Effector memory CD8-positive, alpha-beta T cell (primary cell): ENCODE results near the gene BRD7.

ENCODE experiments used
- ATAC-seq: fragments of 150-1000 bp; cut with Tn5 transposase; replicated peaks from 2 replicates; pipeline ENCODE4 v1.10.0; 2021; ENCODE audit warnings: mild to moderate bottlenecking, moderate library complexity
- DNase-seq, 3 experiments: peaks; one replicate each; pipeline ENCODE4 v3.0.0; 2021
- H3K27ac Mint-ChIP-seq, 2 donors: one replicate each; pipeline ENCODE4 v1.8.0; 2022; ENCODE audit warnings: mild to moderate bottlenecking in 2 of 2, mixed read lengths in 2 of 2, moderate library complexity in 2 of 2
- H3K27me3 Mint-ChIP-seq, 2 donors: one replicate each; pipeline ENCODE4 v1.8.0; 2022; ENCODE audit warnings: mixed read lengths in 2 of 2
- H3K36me3 Mint-ChIP-seq: one replicate; pipeline ENCODE4 v1.8.0; 2022; ENCODE audit warnings: mild to moderate bottlenecking, moderate library complexity, mixed read lengths; ENCODE audit not compliant: insufficient read depth
- H3K4me1 Mint-ChIP-seq, 2 donors: one replicate each; pipeline ENCODE4 v1.8.0; 2022; ENCODE audit warnings: low read depth in 2 of 2, mixed read lengths in 2 of 2
- H3K4me3 Mint-ChIP-seq, 2 donors: one replicate each; pipeline ENCODE4 v1.8.0; 2022; ENCODE audit warnings: mild to moderate bottlenecking in 2 of 2, mixed read lengths in 2 of 2, moderate library complexity in 2 of 2
- H3K9me3 Mint-ChIP-seq, 2 donors: one replicate each; pipeline ENCODE4 v1.8.0; 2022; ENCODE audit warnings: mixed read lengths in 2 of 2

Gene BRD7

DNA sequence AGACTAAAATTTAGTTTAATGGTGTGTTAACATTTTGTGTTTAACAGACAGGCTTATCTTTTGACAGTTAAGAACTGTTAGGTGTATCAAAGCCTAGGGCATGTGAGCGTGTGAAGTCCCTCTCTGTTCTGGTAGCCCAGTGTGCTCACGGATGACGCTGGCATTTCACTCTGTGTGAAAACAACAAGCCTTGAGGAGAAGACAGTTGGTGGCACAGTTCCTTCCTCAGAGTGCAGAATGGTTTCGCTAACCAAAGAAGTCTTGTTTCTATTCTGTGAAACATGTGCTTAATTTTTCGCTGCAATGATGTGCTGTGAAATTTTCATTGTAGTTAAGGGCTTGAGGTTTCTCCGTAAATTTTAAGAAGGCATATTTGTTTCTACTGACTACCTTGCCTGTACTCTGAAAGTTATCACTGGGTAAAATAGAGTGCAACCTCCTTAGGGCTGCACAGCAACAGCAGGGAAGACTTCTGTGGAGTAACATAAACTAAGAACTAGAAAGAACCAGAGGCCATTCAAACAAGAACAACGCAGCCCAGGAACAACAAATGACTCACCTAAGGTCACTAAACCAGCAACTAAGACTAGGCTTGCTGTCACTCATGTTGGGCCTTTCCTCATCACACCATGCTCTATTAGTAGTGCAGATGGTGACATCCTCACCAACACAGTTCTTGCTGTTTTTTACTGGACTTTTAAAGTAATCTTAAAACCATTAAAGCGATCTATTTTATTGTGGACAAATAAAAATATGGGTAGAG lies 33.4 kb downstream of the BRD7 start:
- H3K4me1 Mint-ChIP-seq: peaks cover 16 to 39% of the 10 kb centered on the region in 2 donors

DNA sequence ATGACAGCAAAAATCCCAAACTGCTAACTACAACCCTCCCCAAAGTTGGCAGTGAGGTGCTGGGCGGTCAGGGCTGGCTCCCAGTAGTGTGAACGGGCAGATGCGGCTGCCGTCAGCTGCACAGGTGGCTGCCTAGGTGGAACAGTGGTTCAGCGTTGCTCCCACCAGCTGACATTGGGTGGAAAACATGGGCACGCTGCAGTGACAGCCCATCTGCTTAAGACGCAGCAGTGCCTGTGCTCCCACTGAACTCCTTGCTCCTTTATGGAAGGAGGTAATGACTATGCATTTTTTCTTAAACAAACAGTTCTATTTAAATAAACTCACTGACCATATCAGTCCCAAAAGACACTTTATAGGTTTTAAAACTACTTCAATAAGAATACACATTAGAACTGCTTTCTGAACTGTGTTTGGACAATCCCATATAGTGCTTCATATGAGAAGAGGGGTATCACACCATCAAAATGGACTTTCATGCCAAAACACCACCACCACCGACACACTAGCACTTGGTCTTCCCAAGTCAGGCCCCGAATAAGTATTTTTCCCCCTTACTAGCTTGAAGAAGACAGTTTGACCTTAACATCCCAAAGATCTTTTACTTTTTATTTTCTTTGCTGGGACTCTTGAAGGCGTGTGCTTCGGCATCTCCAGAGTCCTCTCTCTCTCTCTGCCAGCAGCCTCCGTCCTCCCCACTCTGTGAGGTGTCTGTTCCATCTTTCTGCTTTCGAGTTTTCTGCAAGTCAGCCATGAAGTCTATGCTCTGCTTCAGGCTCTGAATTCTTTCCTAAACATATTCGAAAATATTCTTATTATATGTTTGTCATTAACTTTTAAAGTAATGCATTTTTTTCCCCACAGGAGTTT lies 34.4 kb downstream of the BRD7 start:
- H3K4me3 Mint-ChIP-seq: no peak overlapping the region
- peak overlapping the region; percentile 44 to 73 for H3K27ac Mint-ChIP-seq
- H3K9me3 Mint-ChIP-seq: no peaks in the 10 kb centered on the region
- peaks cover 38% of the 10 kb centered on the region for H3K36me3 Mint-ChIP-seq
- no peaks in the 10 kb centered on the region for H3K27me3 Mint-ChIP-seq
- peaks cover 16 to 39% of the 10 kb centered on the region in 2 donors for H3K4me1 Mint-ChIP-seq
- ATAC-seq (no peak), DNase-seq (no peak)

More for the DNA sequence above, 33.4 kb downstream of the BRD7 start:
- peaks cover 38% of the 10 kb centered on the region for H3K36me3 Mint-ChIP-seq
- peak in 2 of 3 experiments; percentile 22 to 41 for DNase-seq
- peak overlapping the region; percentile 44 to 73 for H3K27ac Mint-ChIP-seq
- ATAC-seq: peak; percentile 86
- H3K4me3 Mint-ChIP-seq: peak overlapping the region in 1 of 2 donors; percentile 46
- no peaks in the 10 kb centered on the region for H3K9me3 Mint-ChIP-seq
- no peaks in the 10 kb centered on the region for H3K27me3 Mint-ChIP-seq

DNA sequence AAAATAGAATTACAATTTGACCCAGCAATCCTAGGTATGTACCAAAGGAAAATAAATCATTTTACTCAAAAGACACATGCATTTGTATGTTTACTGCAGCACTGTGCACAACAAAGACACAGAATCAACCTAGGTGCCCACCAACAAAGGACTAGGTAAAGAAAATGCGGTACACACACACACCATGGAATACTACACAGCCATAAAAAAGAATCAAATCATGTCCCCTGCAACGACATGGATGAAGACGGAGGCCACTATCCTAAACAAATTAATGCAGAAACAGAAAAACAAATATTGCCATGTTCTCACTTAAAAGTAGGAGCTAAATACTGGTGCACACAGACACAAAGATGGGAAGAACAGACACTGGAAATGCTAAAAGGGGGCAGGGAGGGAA lies 36.2 kb downstream of the BRD7 start:
- H3K9me3 Mint-ChIP-seq: no peaks in the 10 kb centered on the region
- ATAC-seq (no peak), DNase-seq (no peak)
- no peak overlapping the region for H3K4me3 Mint-ChIP-seq
- H3K36me3 Mint-ChIP-seq: peaks cover 40% of the 10 kb centered on the region
- no peaks in the 10 kb centered on the region for H3K27me3 Mint-ChIP-seq
- H3K4me1 Mint-ChIP-seq: peaks cover 8 to 34% of the 10 kb centered on the region in 2 donors
- peak overlapping the region in 1 of 2 donors; percentile 88 for H3K27ac Mint-ChIP-seq

DNA sequence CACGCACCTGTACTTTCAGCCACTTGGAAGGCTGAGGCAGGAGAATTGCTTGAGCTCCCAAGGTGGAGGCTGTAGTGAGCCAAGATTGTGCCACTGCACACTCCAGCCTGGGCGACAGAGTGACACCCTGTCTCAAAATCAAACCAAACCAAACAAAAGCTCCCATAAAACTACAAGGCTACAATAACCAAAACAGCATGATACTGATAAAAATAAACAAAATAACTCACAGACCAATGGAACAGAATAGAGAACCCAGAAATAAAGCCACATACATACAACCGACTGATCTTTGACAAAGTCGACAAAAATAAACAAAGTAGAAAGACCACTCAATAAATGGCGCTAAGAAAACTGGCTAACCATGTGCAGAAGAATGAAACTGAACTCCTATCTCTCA lies 37.2 kb downstream of the BRD7 start:
- Mint-ChIP-seq H3K27ac (peak overlapping the region in 1 of 2 donors; percentile 10), H3K36me3 (peaks cover 40% of the 10 kb centered on the region), H3K27me3 (no peaks in the 10 kb centered on the region), H3K9me3 (no peaks in the 10 kb centered on the region), H3K4me1 (peaks cover 13 to 32% of the 10 kb centered on the region in 2 donors), H3K4me3 (no peak overlapping the region)
- ATAC-seq: no peak
- no peak for DNase-seq

DNA sequence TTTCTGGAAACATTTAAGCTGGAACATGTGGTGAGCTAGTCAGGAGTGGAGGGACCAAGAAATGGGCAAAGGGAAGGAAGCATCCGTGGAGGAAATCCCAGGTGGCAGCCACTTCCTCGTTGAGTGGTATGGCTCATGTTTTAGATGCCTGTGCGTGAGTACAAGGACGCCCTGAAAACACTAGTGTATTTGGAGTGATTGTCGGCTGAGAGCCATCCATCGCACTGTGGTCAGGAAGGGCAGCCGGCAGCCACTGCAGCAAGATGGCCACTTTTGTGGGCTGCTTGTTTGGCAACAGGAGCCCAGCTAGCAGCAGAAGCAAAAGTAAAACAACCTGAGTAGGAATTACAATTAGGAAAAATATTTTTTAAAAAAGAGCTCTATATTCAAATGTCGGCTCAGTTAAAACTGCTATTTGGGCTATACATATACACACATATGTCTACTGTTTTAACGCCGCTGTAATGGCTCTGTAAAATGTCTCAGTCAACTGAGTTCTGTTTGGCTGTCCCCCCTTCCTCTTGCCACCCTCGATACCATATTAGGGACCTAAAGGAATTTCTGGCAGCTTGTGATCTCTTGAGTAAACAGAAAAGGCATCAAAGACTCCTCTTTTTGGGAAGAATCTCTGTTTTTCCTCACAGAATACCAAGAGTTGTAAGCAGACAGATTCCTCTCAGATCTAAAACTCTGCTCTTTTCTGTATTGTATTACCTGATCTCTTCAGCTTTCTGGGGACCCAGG lies 39.2 kb downstream of the BRD7 start:
- H3K4me1 Mint-ChIP-seq: peaks cover 13 to 21% of the 10 kb centered on the region in 2 donors

DNA sequence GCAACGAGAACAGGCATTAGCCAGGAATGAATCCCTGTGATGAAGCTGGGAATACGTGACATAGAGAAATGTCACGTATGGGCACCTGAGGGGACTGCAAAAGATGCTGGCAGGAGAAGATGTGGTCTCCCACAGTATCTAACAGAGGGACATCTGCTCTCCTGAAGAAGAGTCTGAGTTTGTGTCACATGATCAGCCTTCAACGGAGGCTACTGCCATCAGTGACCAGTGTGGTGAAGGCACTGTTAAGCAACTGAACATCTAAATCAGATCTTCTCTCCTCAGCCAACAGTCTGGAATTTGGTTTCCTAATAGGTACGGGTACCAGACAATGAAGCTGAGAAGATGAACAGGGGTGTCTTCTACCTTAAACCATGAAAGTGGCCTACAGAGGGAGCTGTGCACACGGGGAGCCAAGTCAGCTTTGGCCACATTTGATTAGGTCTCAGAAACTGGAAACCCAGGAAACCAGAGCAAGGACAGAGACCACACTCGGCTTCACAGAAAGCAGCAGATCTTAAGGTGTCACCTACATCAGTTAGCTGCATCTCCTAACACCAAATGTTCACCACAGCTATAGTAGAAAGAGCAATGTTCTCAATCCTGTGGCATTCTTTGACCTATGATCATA lies 41.8 kb downstream of the BRD7 start:
- Mint-ChIP-seq H3K27me3 (no peaks in the 10 kb centered on the region), H3K27ac (peak overlapping the region; percentile 0 to 83), H3K9me3 (no peaks in the 10 kb centered on the region), H3K4me3 (peak overlapping the region in 1 of 2 donors; percentile 25), H3K4me1 (peaks cover 15 to 23% of the 10 kb centered on the region in 2 donors), H3K36me3 (peaks cover 35% of the 10 kb centered on the region)
- ATAC-seq (peak; percentile 99), DNase-seq (peak; percentile 68 to 76 (median 73))

More for the DNA sequence above, 39.2 kb downstream of the BRD7 start:
- DNase-seq: no peak
- Mint-ChIP-seq H3K9me3 (no peaks in the 10 kb centered on the region), H3K27ac (peak overlapping the region; percentile 58 to 68), H3K4me3 (no peak overlapping the region), H3K36me3 (peaks cover 44% of the 10 kb centered on the region), H3K27me3 (no peaks in the 10 kb centered on the region)
- ATAC-seq: no peak

DNA sequence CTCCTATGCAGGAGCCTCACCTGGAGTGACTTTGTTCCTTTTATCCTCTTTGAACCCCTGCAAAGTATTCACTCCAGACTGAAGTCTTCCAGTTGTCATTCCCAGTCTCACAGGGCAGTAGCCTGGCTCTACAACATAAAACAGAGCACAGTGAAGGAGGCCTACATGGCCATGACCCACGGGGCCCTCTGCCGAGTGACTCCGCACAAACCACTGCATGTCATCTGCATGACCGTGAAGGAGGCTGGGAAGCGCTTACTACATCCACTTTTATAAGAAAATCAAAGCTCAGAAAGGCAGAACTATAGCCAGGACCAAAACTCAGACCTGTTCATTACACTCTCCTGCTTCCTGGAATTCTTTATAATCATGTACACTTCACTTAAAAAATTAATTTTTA lies 42.5 kb downstream of the BRD7 start:
- no peak for DNase-seq
- no peak for ATAC-seq
- H3K9me3 Mint-ChIP-seq: no peaks in the 10 kb centered on the region
- H3K27me3 Mint-ChIP-seq: no peaks in the 10 kb centered on the region
- H3K4me1 Mint-ChIP-seq: peaks cover 13 to 21% of the 10 kb centered on the region in 2 donors
- H3K36me3 Mint-ChIP-seq: peaks cover 39% of the 10 kb centered on the region
- H3K27ac Mint-ChIP-seq: peak overlapping the region; percentile 0 to 87
- no peak overlapping the region for H3K4me3 Mint-ChIP-seq

DNA sequence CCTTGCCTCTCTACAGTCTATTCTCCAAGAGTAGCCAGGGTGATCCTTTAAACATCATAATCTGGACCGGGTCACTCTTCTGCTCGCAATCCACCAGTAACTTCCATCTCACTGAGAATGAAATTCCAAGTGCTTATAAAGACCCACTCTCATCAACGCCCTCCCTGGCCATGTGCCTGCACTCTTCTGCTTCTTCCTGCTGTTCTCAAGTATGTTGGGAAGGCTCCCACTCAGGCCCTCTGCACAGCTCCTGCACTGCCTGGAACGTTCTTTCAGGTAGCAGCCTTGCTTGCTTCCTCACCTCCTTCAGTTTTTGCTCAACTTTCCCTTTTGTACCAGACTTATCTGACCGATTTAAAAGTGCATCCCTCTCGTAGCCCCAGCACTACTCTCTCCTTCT lies 44.4 kb downstream of the BRD7 start:
- Mint-ChIP-seq H3K27ac (peak overlapping the region in 1 of 2 donors; percentile 30), H3K9me3 (no peaks in the 10 kb centered on the region), H3K27me3 (no peaks in the 10 kb centered on the region), H3K36me3 (peaks cover 45% of the 10 kb centered on the region), H3K4me1 (peaks cover 13 to 21% of the 10 kb centered on the region in 2 donors), H3K4me3 (no peak overlapping the region)
- ATAC-seq (no peak), DNase-seq (no peak)

DNA sequence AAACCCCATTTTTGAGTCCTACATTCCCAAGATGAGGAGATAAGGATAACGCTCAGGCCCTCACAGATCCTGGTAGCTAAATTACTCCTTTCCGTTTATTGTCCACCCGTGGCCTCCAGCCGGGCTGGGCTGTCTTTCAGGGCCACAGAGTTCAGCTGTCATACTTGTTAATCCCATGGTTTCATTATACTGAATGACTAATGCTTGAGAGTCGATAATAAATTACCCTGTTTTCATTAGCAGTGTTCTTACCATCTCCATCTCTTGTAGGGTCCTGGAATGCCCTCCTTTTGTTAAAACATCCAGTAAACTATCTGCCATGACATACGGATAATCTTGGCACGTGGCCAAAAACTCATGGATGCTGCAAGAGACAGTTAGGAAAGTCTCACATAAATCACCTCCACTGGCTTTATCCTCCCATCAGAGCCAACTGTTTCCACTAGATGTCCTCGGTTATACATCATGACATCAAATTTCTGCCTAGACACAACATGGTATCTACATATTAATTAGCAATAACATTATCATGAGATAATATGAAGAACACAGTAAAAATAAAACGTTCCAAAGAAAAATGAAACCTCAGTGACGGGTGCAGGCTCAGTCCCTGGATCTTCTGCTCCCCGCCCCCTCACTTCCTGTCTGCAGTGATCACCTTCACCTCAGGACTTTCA lies 45.3 kb downstream of the BRD7 start:
- Mint-ChIP-seq H3K4me3 (no peak overlapping the region), H3K27ac (peak overlapping the region; percentile 30 to 59), H3K4me1 (peaks cover 13 to 20% of the 10 kb centered on the region in 2 donors), H3K9me3 (no peaks in the 10 kb centered on the region), H3K27me3 (no peaks in the 10 kb centered on the region), H3K36me3 (peaks cover 50% of the 10 kb centered on the region)
- no peak for DNase-seq
- no peak for ATAC-seq

DNA sequence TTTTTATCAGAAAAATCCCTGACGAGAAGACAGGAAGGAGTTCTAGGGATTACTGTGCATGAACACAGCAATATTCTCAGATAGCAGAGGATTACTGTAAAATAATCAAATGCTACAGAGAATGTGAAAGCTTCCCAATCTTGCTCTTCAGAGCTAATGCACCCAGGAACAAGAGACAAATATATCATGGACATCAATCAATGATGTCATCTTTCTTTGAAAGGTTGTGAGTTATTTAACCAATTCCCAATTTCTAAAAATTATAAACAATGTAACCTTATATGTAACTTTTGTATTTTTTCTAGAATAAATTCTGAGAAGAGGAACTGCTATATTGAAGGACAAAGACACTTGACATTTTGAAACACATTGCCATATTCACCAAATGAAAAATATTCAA lies 46.5 kb downstream of the BRD7 start:
- Mint-ChIP-seq H3K27ac (no peak overlapping the region), H3K4me3 (no peak overlapping the region), H3K9me3 (no peaks in the 10 kb centered on the region), H3K36me3 (peaks cover 58% of the 10 kb centered on the region), H3K4me1 (peaks cover 9 to 10% of the 10 kb centered on the region in 2 donors), H3K27me3 (no peaks in the 10 kb centered on the region)
- no peak for ATAC-seq
- DNase-seq: no peak

DNA sequence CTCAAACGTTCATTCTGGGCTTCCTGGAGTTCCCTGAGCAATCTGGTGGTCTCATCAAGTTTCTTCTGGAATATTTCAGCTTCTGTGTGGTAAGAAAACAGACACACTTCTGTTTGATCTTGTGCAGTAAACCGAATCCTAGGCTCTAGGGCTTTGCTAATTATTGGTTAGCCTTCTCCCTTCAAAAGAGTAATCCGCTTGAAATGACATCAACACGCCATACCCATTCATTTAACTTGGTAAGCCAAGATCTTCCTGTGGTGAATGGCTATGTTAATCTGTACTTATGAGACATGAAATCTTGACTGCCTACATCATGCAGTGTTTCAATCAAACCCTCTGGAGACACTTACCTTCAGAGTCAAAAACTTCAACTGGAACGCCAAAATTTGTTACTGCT lies 48.5 kb downstream of the BRD7 start:
- DNase-seq (no peak), ATAC-seq (no peak)
- H3K4me1 Mint-ChIP-seq: peaks cover 4 to 8% of the 10 kb centered on the region in 2 donors
- H3K9me3 Mint-ChIP-seq: no peaks in the 10 kb centered on the region
- no peak overlapping the region for H3K27ac Mint-ChIP-seq
- H3K4me3 Mint-ChIP-seq: no peak overlapping the region
- no peaks in the 10 kb centered on the region for H3K27me3 Mint-ChIP-seq
- H3K36me3 Mint-ChIP-seq: peaks cover 72% of the 10 kb centered on the region

DNA sequence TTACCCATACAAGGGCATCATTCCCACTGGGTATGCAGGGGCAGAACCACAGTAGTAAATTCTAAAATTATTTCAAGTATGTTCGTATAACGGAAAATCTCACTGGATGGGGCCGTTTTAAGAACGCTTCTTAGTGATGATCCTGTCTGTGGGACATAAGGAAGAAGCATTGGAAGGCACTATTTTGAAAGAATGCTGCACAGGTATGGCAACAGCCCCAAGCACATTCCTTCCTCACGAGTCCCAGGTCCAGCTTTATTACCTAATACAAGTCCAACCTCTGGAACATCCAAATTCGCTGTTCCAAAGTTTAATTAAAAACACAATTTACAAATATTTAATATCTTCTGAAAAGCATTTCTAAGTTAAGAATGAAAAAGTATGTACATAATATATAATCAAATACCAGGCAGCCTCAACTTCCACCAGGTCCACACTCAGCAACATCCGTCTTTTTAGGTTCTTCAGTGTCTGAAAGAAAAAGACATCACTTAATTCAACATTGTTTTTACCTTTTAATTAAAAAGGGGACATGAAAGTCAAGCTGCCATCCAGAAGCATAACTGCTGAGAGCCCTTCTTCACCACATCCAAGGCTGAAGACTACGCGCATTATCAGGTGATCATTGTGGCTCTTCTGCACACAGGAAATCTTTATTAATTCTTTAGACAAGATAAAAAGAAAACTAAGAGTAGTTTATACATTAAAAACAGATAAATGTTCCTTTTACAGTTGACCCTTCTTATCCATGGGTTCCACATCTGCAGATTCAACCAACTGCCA lies 49.8 kb downstream of the BRD7 start:
- no peak for ATAC-seq
- DNase-seq: no peak
- H3K36me3 Mint-ChIP-seq: peaks cover 81% of the 10 kb centered on the region
- H3K4me3 Mint-ChIP-seq: no peak overlapping the region
- peaks cover under 1 to 6% of the 10 kb centered on the region in 2 donors for H3K4me1 Mint-ChIP-seq
- H3K27ac Mint-ChIP-seq: peak overlapping the region in 1 of 2 donors; percentile 26
- H3K27me3 Mint-ChIP-seq: no peaks in the 10 kb centered on the region
- no peaks in the 10 kb centered on the region for H3K9me3 Mint-ChIP-seq
